Left colon (tissue), 2 donors: ENCODE results near the gene CD36. TPM values are rescaled to one million over a fixed set of nuclear protein-coding genes. Genes with fewer than 3 reads are reported as not detected.

Experiments
- ATAC-seq: fragments of 200-7000 bp; cut with Tn5 transposase; one replicate; pipeline ENCODE4 v1.9.1; 2020; ENCODE audit warnings: mild to moderate bottlenecking, moderate library complexity
- DNase-seq, 2 donors: peaks; one replicate each; pipeline ENCODE4 v3.0.0-alpha.2; 2020
- intact Hi-C, 2 donors: fragments of 100-400 bp; cut with DNase I in 1 of 2; cut with micrococcal nuclease in 1 of 2; formaldehyde crosslinking; loops; one replicate each; pipeline versions ENCODE4 v1.11.2 to v1.14.0; 2022; cut with DNase I, micrococcal nuclease
- total RNA-seq, 2 donors: library from RNA; stranded (reverse); fragmentation: NEBNext Ultra II Directional; extraction: Animal tissue kit (Norgen Biotek cat#: 25700); gene quantifications; one replicate each; pipeline ENCODE4 v1.2.1, GENCODE V29; 2021
- donor health status: DM: no; HTN: no; CAD: no.
- donor health status: DM: yes; HTN: yes; CAD: no.

Gene CD36
- total RNA-seq, 2 donors from 2014 or later: 18.0 to 27.4 TPM

GRCh38 chr7:80622541-80622940, 15.9 kb upstream of the CD36 start:
- DNase-seq (no peak), ATAC-seq (no peak)
- intact Hi-C loops: no loop called here

- ATAC-seq (no peak), DNase-seq (no peak)
- intact Hi-C loops: no loop called here
Observed at GRCh38 chr7:80623503-80624252, 14.8 kb upstream of the CD36 start.

GRCh38 chr7:80624763-80625162, 13.7 kb upstream of the CD36 start:
- DNase-seq (no peak), ATAC-seq (no peak)
- intact Hi-C loops: no loop called here

- ATAC-seq: no peak
- intact Hi-C loops: no loop called here
- no peak for DNase-seq
Observed at GRCh38 chr7:80629023-80629422, 9.4 kb upstream of the CD36 start.

GRCh38 chr7:80630608-80631405, 7.6 kb upstream of the CD36 start:
- ATAC-seq: no peak
- intact Hi-C loops: no loop called here

GRCh38 chr7:80631421-80631820, 7.0 kb upstream of the CD36 start:
- intact Hi-C loops: no loop called here
- DNase-seq (no peak), ATAC-seq (no peak)

More at GRCh38 chr7:80630608-80631405, 7.6 kb upstream of the CD36 start:
- no peak for DNase-seq

GRCh38 chr7:80632139-80632538, 6.3 kb upstream of the CD36 start:
- ATAC-seq (no peak), DNase-seq (no peak)
- intact Hi-C loops: no loop called here

- ATAC-seq: no peak
Observed at GRCh38 chr7:80632819-80633218, 5.6 kb upstream of the CD36 start.

GRCh38 chr7:80634505-80634904, 3.9 kb upstream of the CD36 start:
- DNase-seq: no peak
- intact Hi-C loops: no loop called here
- no peak for ATAC-seq

More at GRCh38 chr7:80632819-80633218, 5.6 kb upstream of the CD36 start:
- intact Hi-C loops: no loop called here
- DNase-seq: no peak

- intact Hi-C loops: no loop called here
- ATAC-seq: no peak
- no peak for DNase-seq
Observed at GRCh38 chr7:80635533-80635932, 2.9 kb upstream of the CD36 start.

GRCh38 chr7:80635998-80636397, 2.4 kb upstream of the CD36 start:
- ATAC-seq (no peak), DNase-seq (no peak)
- intact Hi-C loops: no loop called here

- intact Hi-C loops: no loop called here
- DNase-seq (no peak), ATAC-seq (no peak)
Observed at GRCh38 chr7:80636709-80637108, 1.7 kb upstream of the CD36 start.

GRCh38 chr7:80637454-80637853, 988 bp upstream of the CD36 start:
- DNase-seq: no peak
- intact Hi-C loops: no loop called here
- ATAC-seq: no peak

GRCh38 chr7:80639011-80639410, 569 bp downstream of the CD36 start:
- DNase-seq (no peak), ATAC-seq (no peak)

GRCh38 chr7:80640846-80641245, 2.4 kb downstream of the CD36 start:
- intact Hi-C loops: no loop called here
- no peak for ATAC-seq

More at GRCh38 chr7:80639011-80639410, 569 bp downstream of the CD36 start:
- intact Hi-C loops: no loop called here

GRCh38 chr7:80641548-80641947, 3.1 kb downstream of the CD36 start:
- ATAC-seq: no peak
- intact Hi-C loops: no loop called here
- no peak for DNase-seq

More at GRCh38 chr7:80640846-80641245, 2.4 kb downstream of the CD36 start:
- no peak for DNase-seq

- DNase-seq (no peak), ATAC-seq (no peak)
- intact Hi-C loops: no loop called here
Observed at GRCh38 chr7:80642871-80643270, 4.4 kb downstream of the CD36 start.

GRCh38 chr7:80643336-80643915, 5.0 kb downstream of the CD36 start:
- intact Hi-C loops: no loop called here
- no peak for DNase-seq
- ATAC-seq: no peak

- ATAC-seq: no peak
- intact Hi-C loops: no loop called here
- DNase-seq: no peak
Observed at GRCh38 chr7:80644054-80644453, 5.6 kb downstream of the CD36 start.
